ENCODE results near the gene PTPRG. TPM values are rescaled to one million over a fixed set of nuclear protein-coding genes. Genes with fewer than 3 reads are reported as not detected.

PTPRG gene
- total and polyA plus RNA-seq, 12 donors, result 6.3 to 119 (median 72.2) TPM

DNA sequence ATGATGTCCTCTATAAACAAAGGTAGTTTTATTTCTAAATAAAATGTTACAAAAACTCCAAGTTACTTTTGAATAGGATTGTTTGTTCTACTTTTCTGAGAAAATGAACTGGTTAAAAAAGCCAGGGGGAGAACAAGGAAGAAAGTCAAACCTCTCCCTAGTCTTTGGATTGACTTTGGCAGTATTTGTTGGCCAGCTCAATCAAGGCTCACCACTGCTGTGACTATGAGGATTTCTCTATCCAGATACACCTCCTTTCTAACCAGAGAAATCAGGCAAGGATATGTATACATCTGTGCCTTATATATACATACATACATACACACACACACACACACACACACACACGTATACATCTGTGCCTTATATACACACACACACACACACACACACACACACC is 704.2 kb downstream of the PTPRG start:
- Histone ChIP-seq H3K4me3 (no peak overlapping the region), H3K27ac (no peak overlapping the region), H3K27me3 (no peaks in the 10 kb centered on the region), H3K36me3 (replicated peaks in 1 of 2) (no peaks in the 10 kb centered on the region), H3K9me3 (replicated peaks in 1 of 3) (no peaks in the 10 kb centered on the region), H3K4me1 (replicated peaks in 1 of 2) (peaks cover 6 to 11% of the 10 kb centered on the region in 2 donors)
- 79 to 100% (median 91%) methylated on average over 1 of the region's 1 CpG for WGBS, 4 donors
- DNase-seq, result no peak
- intact Hi-C loops (cut with DNase I), result no loop called here
- TF ChIP-seq POLR2A (IDR thresholded peaks at IDR 0.05), result no peak
- TF ChIP-seq, protein P1, sequence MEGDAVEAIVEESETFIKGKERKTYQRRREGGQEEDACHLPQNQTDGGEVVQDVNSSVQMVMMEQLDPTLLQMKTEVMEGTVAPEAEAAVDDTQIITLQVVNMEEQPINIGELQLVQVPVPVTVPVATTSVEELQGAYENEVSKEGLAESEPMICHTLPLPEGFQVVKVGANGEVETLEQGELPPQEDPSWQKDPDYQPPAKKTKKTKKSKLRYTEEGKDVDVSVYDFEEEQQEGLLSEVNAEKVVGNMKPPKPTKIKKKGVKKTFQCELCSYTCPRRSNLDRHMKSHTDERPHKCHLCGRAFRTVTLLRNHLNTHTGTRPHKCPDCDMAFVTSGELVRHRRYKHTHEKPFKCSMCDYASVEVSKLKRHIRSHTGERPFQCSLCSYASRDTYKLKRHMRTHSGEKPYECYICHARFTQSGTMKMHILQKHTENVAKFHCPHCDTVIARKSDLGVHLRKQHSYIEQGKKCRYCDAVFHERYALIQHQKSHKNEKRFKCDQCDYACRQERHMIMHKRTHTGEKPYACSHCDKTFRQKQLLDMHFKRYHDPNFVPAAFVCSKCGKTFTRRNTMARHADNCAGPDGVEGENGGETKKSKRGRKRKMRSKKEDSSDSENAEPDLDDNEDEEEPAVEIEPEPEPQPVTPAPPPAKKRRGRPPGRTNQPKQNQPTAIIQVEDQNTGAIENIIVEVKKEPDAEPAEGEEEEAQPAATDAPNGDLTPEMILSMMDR (IDR thresholded peaks at IDR 0.05), result no peak

DNA sequence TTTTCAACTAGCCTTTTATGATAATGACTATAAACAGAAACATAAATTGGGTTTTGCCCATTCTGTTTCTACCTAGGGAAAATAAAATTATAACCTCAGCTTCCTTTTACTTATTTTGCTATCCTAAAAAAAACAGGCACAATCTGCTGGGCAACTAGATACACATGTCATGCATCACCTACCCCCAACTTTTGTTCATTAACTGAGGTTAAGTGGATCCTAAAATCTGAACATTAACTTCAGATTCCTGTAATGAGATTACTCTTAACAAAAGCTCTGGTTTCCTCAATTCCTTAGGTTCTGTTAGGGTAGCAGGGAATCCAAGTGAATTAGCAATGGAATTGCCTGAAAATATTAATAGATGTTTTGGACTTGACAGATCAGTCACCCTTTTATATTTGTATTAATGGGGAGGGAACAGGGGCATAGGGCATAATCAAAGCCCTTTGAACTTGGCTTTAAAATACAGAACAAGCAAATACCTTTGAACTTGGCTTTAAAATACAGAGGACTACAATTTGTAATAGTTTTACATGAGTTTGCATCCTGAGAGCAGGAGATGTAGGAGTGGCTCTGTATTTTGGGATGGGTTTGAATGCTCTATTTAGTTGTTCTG is 705.4 kb downstream of the PTPRG start:
- Histone ChIP-seq H3K4me1 (replicated peaks in 1 of 2) (no peaks in the 10 kb centered on the region), H3K4me3 (no peak overlapping the region), H3K9me3 (replicated peaks in 1 of 3) (no peaks in the 10 kb centered on the region), H3K27me3 (no peaks in the 10 kb centered on the region), H3K36me3 (replicated peaks in 1 of 2) (no peaks in the 10 kb centered on the region), H3K27ac (no peak overlapping the region)
- DNase-seq, result no peak
- no peak for TF ChIP-seq POLR2A (IDR thresholded peaks at IDR 0.05)
- TF ChIP-seq, protein P1 (IDR thresholded peaks at IDR 0.05), result no peak
- intact Hi-C loops (cut with DNase I), result no loop called here

DNA sequence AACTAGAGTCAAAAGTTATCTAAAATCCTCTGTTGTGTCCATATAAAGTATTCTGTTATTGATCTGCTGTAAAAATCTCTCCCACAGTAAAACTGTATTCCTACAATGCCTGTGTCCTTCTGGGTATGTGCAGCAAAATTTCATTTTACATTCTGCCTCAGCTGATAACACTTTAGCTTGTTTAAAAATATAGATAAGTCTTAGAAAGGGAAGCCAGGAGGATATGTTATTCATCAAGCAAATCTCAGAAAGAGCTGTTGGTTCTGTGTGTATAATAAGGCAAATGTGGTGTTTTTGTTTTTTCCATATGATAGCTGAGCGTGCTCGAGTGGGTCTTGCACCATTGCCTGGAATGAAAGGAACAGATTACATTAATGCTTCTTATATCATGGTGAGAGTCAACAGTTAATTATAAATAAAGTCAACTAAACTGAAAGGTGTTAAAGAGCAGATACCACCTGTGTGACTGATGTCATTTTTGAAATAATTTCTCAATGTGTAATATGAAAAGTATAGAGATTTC is 715.3 kb downstream of the PTPRG start:
- 89 to 92% (median 91%) methylated on average over 2 of the region's 2 CpGs for WGBS, 4 donors
- Histone ChIP-seq H3K9me3 (replicated peaks in 1 of 3) (no peaks in the 10 kb centered on the region), H3K4me1 (replicated peaks in 1 of 2) (no peaks in the 10 kb centered on the region), H3K4me3 (no peak overlapping the region), H3K36me3 (replicated peaks in 1 of 2) (peaks cover 0 to 5% of the 10 kb centered on the region in 2 donors), H3K27ac (no peak overlapping the region), H3K27me3 (no peaks in the 10 kb centered on the region)
- no peak for TF ChIP-seq POLR2A (IDR thresholded peaks at IDR 0.05)
- TF ChIP-seq, protein P1 (IDR thresholded peaks at IDR 0.05), result no peak
- intact Hi-C loops (cut with DNase I), result no loop called here
- DNase-seq, result no peak

DNA sequence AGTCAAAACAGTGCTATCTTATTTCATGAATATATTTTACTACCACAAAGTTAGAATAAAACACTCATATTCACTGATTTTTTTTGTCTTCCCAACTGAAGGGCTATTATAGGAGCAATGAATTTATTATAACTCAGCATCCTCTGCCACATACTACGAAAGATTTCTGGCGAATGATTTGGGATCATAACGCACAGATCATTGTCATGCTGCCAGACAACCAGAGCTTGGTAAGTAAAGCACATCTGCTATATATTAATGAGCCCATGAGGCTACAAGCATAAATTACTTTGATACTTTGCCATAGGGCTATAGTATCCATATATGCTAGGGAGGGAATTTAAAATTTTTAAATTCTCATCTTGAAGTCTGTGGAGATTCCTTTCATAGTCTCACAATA is 716.1 kb downstream of the PTPRG start:
- intact Hi-C loops (cut with DNase I), result no loop called here
- DNase-seq, result no peak
- H3K4me3 ChIP-seq, result no peak overlapping the region
- H3K4me1 ChIP-seq (replicated peaks in 1 of 2), result no peaks in the 10 kb centered on the region
- no peaks in the 10 kb centered on the region for H3K27me3 ChIP-seq
- no peak for TF ChIP-seq POLR2A (IDR thresholded peaks at IDR 0.05)
- TF ChIP-seq, protein P1 (IDR thresholded peaks at IDR 0.05), result no peak
- no peak overlapping the region for H3K27ac ChIP-seq
- no peaks in the 10 kb centered on the region for H3K9me3 ChIP-seq (replicated peaks in 1 of 3)
- WGBS, 4 donors, result 87 to 94% (median 90%) methylated on average over 3 of the region's 3 CpGs
- H3K36me3 ChIP-seq (replicated peaks in 1 of 2), result peaks cover 0 to 5% of the 10 kb centered on the region in 2 donors

Data from adrenal gland (tissue), 12 donors.